Liver (tissue), 9 donors: ENCODE results near the gene EPC2. TPM values are rescaled to one million over a fixed set of nuclear protein-coding genes. Genes with fewer than 3 reads are reported as not detected.

Experiments used
- DNase-seq: peaks from one replicate; pipeline ENCODE4 v3.0.0-alpha.2; 2017; ENCODE audit warnings: low spot score
- H3K27ac ChIP-seq, 2 donors: one replicate each; pipeline ENCODE4 v1.7.0; 2013; ENCODE audit warnings: inconsistent platforms in 2 of 2, low read length in 2 of 2, control low read depth in 1 of 2, low read depth in 1 of 2, mild to moderate bottlenecking in 1 of 2
- H3K27me3 ChIP-seq, 4 donors: one replicate each; pipeline versions ENCODE4 v1.6.1 to v1.7.0; 2013; ENCODE audit warnings: low read length in 3 of 4, inconsistent platforms in 1 of 4, mild to moderate bottlenecking in 1 of 4, moderate library complexity in 1 of 4; ENCODE audit not compliant: control insufficient read depth in 4 of 4, insufficient read depth in 4 of 4
- H3K36me3 ChIP-seq, 4 donors: one replicate each; pipeline versions ENCODE4 v1.6.1 to v1.7.0; 2013; ENCODE audit warnings: low read length in 3 of 4, mild to moderate bottlenecking in 3 of 4, low read depth in 1 of 4, moderate library complexity in 1 of 4; ENCODE audit not compliant: control insufficient read depth in 4 of 4, insufficient read depth in 3 of 4
- H3K4me1 ChIP-seq, 4 donors: one replicate each; pipeline versions ENCODE4 v1.6.1 to v1.7.0; 2013; ENCODE audit warnings: low read length in 3 of 4, mild to moderate bottlenecking in 3 of 4, moderate library complexity in 1 of 4; ENCODE audit not compliant: control insufficient read depth in 4 of 4, insufficient read depth in 4 of 4
- H3K4me3 ChIP-seq, 3 donors: one replicate each; pipeline versions ENCODE4 v1.6.1 to v1.7.0; 2013; ENCODE audit warnings: low read length in 3 of 3, control low read depth in 1 of 3, low read depth in 1 of 3, mild to moderate bottlenecking in 1 of 3
- H3K9ac ChIP-seq, 2 donors: one replicate each; pipeline ENCODE4 v1.7.0; 2013; ENCODE audit warnings: low read length in 2 of 2, mild to moderate bottlenecking in 2 of 2, moderate library complexity in 2 of 2, control low read depth in 1 of 2, low read depth in 1 of 2
- H3K9me3 ChIP-seq, 4 donors: one replicate each; pipeline versions ENCODE4 v1.6.1 to v1.7.0; 2013; ENCODE audit warnings: low read length in 3 of 4; ENCODE audit not compliant: control insufficient read depth in 4 of 4
- EGR1 ChIP-seq, 2 donors: IDR thresholded peaks; 2 replicates each; pipeline ENCODE4 v1.6.1; 2016 to 2018; ENCODE audit warnings: antibody characterized with exemption in 2 of 2, low read depth in 2 of 2
- FOXA2 ChIP-seq: IDR thresholded peaks from 2 replicates; pipeline ENCODE4 v1.6.1; 2016; ENCODE audit warnings: antibody characterized with exemption
- HNF4A ChIP-seq, 2 donors: conservative IDR thresholded peaks; 2 replicates each; pipeline ENCODE4 v1.6.1; 2016; ENCODE audit warnings: antibody characterized with exemption in 2 of 2, mild to moderate bottlenecking in 2 of 2
- HNF4G ChIP-seq: IDR thresholded peaks from 2 replicates; pipeline ENCODE4 v1.6.1; 2016; ENCODE audit warnings: antibody characterized with exemption
- JUND ChIP-seq, 2 donors: IDR thresholded peaks; 2 replicates each; pipeline ENCODE4 v1.6.1; 2016; ENCODE audit warnings: antibody characterized with exemption in 2 of 2
- RAD21 ChIP-seq, 2 donors: IDR thresholded peaks; 2 replicates each; pipeline ENCODE4 v1.6.1; 2016; ENCODE audit warnings: antibody characterized with exemption in 2 of 2, mild to moderate bottlenecking in 2 of 2
- RXRA ChIP-seq, 2 donors: IDR thresholded peaks; 2 replicates each; pipeline ENCODE4 v1.6.1; 2017 to 2018; ENCODE audit warnings: antibody characterized with exemption in 2 of 2, mild to moderate bottlenecking in 1 of 2
- SP1 ChIP-seq: IDR thresholded peaks from 2 replicates; pipeline ENCODE4 v1.6.1; 2018; ENCODE audit warnings: antibody characterized with exemption, mild to moderate bottlenecking
- TAF1 ChIP-seq: conservative IDR thresholded peaks from 2 replicates; pipeline ENCODE4 v1.6.1; 2016; ENCODE audit warnings: antibody characterized with exemption, mild to moderate bottlenecking
- YY1 ChIP-seq: IDR thresholded peaks from 2 replicates; pipeline ENCODE4 v1.6.1; 2016; ENCODE audit warnings: antibody characterized with exemption, mild to moderate bottlenecking
- WGBS: extraction: QIAGEN DNeasy Blood & Tissue Kit; methylation state at CpG from one replicate; pipeline ENCODE4 v1.1.7; 2013; 5-methylcytosine and 5-hydroxymethylcytosine counted together
- polyA plus RNA-seq, 2 donors: library from polyadenylated mRNA; stranded (reverse) in 1 of 2; unstranded in 1 of 2; fragments of 200-250 nt in 1 of 2; fragments of >200 nt in 1 of 2; fragmentation: Nextera tagmentation in 1 of 2; extraction: Ambion mirVana in 1 of 2; gene quantifications; one replicate each; pipeline versions ENCODE4 v1.2.1 to v1.2.3, GENCODE V29; 2013 to 2015
- total RNA-seq, 2 donors: library from RNA; depleted of rRNA; stranded (reverse); fragments of >200 nt; gene quantifications; one replicate each; pipeline ENCODE4 v1.2.3, GENCODE V29; 2014
- TF ChIP-seq, protein P1 (sequence below): IDR thresholded peaks from 2 replicates; pipeline ENCODE4 v1.6.1; 2016; ENCODE audit warnings: antibody characterized with exemption
- TF ChIP-seq, protein P2 (sequence below): IDR thresholded peaks from 2 replicates; pipeline ENCODE4 v1.6.1; 2016; ENCODE audit warnings: antibody characterized with exemption, mild to moderate bottlenecking
- TF ChIP-seq, protein P3 (sequence below): IDR thresholded peaks from 2 replicates; pipeline ENCODE4 v1.6.1; 2016; ENCODE audit warnings: antibody characterized with exemption
- TF ChIP-seq, protein P4 (sequence below): IDR thresholded peaks from 2 replicates; pipeline ENCODE4 v1.6.1; 2016; ENCODE audit warnings: antibody characterized with exemption
- donor health status: healthy.
- donor health status: healthy.
- donor health status: healthy.
- donor health status: healthy.
- donor health status: healthy.

EPC2 gene
- total and polyA plus RNA-seq, 4 donors, result 2.8 to 17.7 (median 9.6) TPM

DNA sequence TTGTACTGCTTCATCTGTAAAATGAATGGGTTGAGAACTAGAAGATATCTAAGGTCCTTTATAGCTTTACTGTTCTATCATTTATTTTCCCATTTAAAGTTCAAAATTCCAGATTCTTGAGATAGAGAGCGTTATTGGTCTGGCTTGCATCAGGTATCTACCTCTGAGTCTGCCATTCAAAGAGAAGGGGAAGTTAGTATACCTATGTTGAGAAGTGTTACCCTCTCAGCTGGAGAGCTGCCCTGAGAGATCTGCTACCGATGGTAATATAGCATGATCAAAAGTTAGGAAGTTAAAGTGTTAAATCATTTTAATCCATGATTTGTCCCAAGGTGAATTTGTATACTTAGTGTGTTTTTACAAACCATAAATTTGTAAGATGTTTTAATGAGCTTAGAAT, 7.4 kb downstream of the EPC2 start:
- no peaks in the 10 kb centered on the region for H3K36me3 ChIP-seq
- H3K9ac ChIP-seq, result no peak overlapping the region
- no peak overlapping the region for H3K4me3 ChIP-seq
- H3K27me3 ChIP-seq, result no peaks in the 10 kb centered on the region
- DNase-seq, result no peak
- H3K27ac ChIP-seq, result no peak overlapping the region
- H3K4me1 ChIP-seq, result peaks cover 3 to 16% (median 5%) of the 10 kb centered on the region in 4 donors
- WGBS, result 74% methylated on average over 2 of the region's 2 CpGs
- TF ChIP-seq, protein P1, sequence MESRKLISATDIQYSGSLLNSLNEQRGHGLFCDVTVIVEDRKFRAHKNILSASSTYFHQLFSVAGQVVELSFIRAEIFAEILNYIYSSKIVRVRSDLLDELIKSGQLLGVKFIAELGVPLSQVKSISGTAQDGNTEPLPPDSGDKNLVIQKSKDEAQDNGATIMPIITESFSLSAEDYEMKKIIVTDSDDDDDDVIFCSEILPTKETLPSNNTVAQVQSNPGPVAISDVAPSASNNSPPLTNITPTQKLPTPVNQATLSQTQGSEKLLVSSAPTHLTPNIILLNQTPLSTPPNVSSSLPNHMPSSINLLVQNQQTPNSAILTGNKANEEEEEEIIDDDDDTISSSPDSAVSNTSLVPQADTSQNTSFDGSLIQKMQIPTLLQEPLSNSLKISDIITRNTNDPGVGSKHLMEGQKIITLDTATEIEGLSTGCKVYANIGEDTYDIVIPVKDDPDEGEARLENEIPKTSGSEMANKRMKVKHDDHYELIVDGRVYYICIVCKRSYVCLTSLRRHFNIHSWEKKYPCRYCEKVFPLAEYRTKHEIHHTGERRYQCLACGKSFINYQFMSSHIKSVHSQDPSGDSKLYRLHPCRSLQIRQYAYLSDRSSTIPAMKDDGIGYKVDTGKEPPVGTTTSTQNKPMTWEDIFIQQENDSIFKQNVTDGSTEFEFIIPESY, result no peak
- TF ChIP-seq YY1 (no peak), FOXA2 (no peak), SP1 (no peak), JUND (IDR thresholded peaks at IDR 0.05) (no peak), EGR1 (IDR thresholded peaks at IDR 0.05; ENCODE audit: low read depth in 2 of 2) (no peak), TAF1 (no peak), HNF4G (no peak), RXRA (IDR thresholded peaks at IDR 0.05) (no peak), RAD21 (IDR thresholded peaks at IDR 0.05) (no peak), HNF4A (conservative IDR thresholded peaks at IDR 0.05) (no peak)
- TF ChIP-seq, protein P2, sequence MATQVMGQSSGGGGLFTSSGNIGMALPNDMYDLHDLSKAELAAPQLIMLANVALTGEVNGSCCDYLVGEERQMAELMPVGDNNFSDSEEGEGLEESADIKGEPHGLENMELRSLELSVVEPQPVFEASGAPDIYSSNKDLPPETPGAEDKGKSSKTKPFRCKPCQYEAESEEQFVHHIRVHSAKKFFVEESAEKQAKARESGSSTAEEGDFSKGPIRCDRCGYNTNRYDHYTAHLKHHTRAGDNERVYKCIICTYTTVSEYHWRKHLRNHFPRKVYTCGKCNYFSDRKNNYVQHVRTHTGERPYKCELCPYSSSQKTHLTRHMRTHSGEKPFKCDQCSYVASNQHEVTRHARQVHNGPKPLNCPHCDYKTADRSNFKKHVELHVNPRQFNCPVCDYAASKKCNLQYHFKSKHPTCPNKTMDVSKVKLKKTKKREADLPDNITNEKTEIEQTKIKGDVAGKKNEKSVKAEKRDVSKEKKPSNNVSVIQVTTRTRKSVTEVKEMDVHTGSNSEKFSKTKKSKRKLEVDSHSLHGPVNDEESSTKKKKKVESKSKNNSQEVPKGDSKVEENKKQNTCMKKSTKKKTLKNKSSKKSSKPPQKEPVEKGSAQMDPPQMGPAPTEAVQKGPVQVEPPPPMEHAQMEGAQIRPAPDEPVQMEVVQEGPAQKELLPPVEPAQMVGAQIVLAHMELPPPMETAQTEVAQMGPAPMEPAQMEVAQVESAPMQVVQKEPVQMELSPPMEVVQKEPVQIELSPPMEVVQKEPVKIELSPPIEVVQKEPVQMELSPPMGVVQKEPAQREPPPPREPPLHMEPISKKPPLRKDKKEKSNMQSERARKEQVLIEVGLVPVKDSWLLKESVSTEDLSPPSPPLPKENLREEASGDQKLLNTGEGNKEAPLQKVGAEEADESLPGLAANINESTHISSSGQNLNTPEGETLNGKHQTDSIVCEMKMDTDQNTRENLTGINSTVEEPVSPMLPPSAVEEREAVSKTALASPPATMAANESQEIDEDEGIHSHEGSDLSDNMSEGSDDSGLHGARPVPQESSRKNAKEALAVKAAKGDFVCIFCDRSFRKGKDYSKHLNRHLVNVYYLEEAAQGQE, result no peak
- TF ChIP-seq, protein P3, sequence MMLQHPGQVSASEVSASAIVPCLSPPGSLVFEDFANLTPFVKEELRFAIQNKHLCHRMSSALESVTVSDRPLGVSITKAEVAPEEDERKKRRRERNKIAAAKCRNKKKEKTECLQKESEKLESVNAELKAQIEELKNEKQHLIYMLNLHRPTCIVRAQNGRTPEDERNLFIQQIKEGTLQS, result no peak
- TF ChIP-seq, protein P4, sequence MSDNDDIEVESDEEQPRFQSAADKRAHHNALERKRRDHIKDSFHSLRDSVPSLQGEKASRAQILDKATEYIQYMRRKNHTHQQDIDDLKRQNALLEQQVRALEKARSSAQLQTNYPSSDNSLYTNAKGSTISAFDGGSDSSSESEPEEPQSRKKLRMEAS, result no peak
- no peaks in the 10 kb centered on the region for H3K9me3 ChIP-seq

DNA sequence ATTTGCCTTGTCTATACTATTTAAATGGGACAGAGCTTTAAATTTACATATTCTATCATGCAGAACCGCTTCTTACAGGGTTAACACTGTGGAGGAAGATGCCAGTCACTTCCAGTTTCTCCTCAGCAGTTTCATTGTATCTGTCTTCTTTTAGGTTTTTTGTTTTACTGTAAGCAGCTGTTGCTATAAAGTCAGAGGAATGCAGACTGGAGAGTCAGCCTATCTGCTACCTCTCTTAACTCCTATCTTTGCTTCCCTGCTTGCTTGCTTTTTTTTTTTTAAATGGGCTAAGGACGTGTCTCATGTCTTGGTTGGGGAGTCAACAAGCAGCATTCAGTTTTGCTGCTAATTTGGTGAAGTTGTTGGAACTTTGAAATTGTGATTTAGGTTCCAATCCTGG, 8.9 kb downstream of the EPC2 start:
- TF ChIP-seq JUND (IDR thresholded peaks at IDR 0.05) (no peak), RXRA (IDR thresholded peaks at IDR 0.05) (no peak), RAD21 (IDR thresholded peaks at IDR 0.05) (no peak), SP1 (no peak), TAF1 (no peak)

More for the DNA sequence above, 8.9 kb downstream of the EPC2 start:
- no peaks in the 10 kb centered on the region for H3K9me3 ChIP-seq
- no peak overlapping the region for H3K4me3 ChIP-seq
- no peaks in the 10 kb centered on the region for H3K27me3 ChIP-seq
- H3K9ac ChIP-seq, result no peak overlapping the region
- WGBS, result 66% methylated on average over 2 of the region's 2 CpGs
- no peak overlapping the region for H3K27ac ChIP-seq
- H3K4me1 ChIP-seq, result peaks cover 3 to 16% (median 7%) of the 10 kb centered on the region in 4 donors
- DNase-seq, result no peak
- no peaks in the 10 kb centered on the region for H3K36me3 ChIP-seq
